Type B pancreatic cell (in vitro differentiated cells): ENCODE results near the gene EGLN3. TPM values are rescaled to one million over a fixed set of nuclear protein-coding genes. Genes with fewer than 3 reads are reported as not detected.

ENCODE experiments used
- DNase-seq: peaks from one replicate; pipeline ENCODE4 v3.0.0; 2021; ENCODE audit warnings: mixed read lengths; ENCODE audit not compliant: unreplicated experiment; ENCODE audit errors: extremely low spot score
- H3K27ac Mint-ChIP-seq: 2 replicates; pipeline ENCODE4 v1.8.0; 2021; ENCODE audit warnings: mild to moderate bottlenecking, mixed read lengths
- H3K27me3 Mint-ChIP-seq: 2 replicates; pipeline ENCODE4 v1.8.0; 2021; ENCODE audit warnings: mixed read lengths
- H3K36me3 Mint-ChIP-seq: 2 replicates; pipeline ENCODE4 v1.8.0; 2021; ENCODE audit warnings: mixed read lengths
- H3K4me1 Mint-ChIP-seq: one replicate; pipeline ENCODE4 v1.8.0; 2021; ENCODE audit warnings: mixed read lengths; ENCODE audit not compliant: unreplicated experiment
- H3K4me3 Mint-ChIP-seq: 2 replicates; pipeline ENCODE4 v1.8.0; 2021; ENCODE audit warnings: mild to moderate bottlenecking, mixed read lengths
- H3K9me3 Mint-ChIP-seq: 2 replicates; pipeline ENCODE4 v1.8.0; 2021; ENCODE audit warnings: mixed read lengths
- total RNA-seq: library from RNA; stranded (reverse); gene quantifications from 2 replicates; pipeline ENCODE4 v1.2.1, GENCODE V29; 2021; ENCODE audit warnings: low replicate concordance
- TF ChIP-seq, protein P1 (sequence below): fragments of 200-600 bp; sonication (generic); conservative IDR thresholded peaks from 2 replicates; pipeline ENCODE4 v1.5.0; 2021; ENCODE audit warnings: antibody characterized with exemption, mild to moderate bottlenecking

Gene EGLN3
- total RNA-seq, 1 donor from 2014 or later, result 13.6 TPM

DNA sequence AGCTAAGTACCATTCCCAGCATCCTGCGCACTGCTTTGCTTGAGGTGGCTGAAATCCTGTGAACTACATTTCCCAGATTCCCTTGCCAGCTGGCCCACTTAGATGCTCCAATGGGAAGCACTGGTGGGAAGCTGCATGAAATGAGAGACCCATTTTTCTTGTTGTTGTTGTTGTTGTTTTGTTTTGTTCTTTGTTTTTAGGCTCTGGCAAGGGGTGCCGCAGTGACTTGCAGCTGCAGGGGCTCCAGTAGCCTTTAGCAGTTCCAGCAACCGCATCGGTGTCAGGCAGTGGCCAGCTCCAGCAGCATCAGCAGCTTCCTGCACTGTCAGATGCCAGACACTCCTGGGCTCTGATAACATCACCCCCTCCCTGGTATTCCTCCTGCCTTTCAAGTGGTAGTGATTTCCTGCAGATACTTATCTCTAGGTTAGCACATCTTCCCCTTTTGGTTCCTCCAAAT is 8.8 kb upstream of the EGLN3 start:
- Mint-ChIP-seq H3K9me3 (peaks cover 5% of the 10 kb centered on the region), H3K4me1 (peaks cover 6% of the 10 kb centered on the region), H3K4me3 (no peak overlapping the region), H3K27ac (no peak overlapping the region), H3K36me3 (no peaks in the 10 kb centered on the region), H3K27me3 (peaks cover 8% of the 10 kb centered on the region)
- TF ChIP-seq, protein P1, sequence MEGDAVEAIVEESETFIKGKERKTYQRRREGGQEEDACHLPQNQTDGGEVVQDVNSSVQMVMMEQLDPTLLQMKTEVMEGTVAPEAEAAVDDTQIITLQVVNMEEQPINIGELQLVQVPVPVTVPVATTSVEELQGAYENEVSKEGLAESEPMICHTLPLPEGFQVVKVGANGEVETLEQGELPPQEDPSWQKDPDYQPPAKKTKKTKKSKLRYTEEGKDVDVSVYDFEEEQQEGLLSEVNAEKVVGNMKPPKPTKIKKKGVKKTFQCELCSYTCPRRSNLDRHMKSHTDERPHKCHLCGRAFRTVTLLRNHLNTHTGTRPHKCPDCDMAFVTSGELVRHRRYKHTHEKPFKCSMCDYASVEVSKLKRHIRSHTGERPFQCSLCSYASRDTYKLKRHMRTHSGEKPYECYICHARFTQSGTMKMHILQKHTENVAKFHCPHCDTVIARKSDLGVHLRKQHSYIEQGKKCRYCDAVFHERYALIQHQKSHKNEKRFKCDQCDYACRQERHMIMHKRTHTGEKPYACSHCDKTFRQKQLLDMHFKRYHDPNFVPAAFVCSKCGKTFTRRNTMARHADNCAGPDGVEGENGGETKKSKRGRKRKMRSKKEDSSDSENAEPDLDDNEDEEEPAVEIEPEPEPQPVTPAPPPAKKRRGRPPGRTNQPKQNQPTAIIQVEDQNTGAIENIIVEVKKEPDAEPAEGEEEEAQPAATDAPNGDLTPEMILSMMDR, result no peak
- DNase-seq, result no peak

DNA sequence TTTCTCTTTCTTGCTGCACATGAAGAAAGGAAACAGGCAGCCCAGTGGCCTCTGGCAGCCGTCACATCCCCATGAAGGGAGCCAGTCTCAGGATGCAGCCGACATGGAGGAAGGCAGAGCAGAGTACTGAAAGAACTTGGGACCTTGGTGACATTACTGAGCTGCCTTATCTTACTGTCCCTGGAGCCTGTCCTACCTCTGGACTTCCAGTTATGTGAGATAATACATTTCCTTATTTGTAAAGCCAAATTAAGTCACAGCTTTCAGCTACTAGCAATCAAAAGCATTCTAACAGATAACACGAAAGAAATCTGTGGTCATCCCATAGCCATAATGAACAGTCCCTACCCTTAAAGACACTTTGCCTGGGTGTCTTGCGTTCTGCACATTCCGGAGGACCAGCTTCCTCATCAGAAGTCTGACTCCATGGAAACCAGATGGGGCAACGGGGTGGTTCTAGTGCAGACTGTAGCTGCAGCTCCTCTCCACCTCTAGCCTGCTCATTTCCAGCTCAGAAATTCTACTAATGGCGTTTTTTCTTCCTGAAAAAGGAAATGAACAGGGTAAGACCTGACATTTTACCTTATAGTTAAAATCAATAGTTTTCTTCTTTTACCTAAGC is 7.8 kb upstream of the EGLN3 start:
- Mint-ChIP-seq H3K36me3 (no peaks in the 10 kb centered on the region), H3K27ac (no peak overlapping the region), H3K4me1 (no peaks in the 10 kb centered on the region), H3K27me3 (peaks cover 9% of the 10 kb centered on the region), H3K4me3 (no peak overlapping the region), H3K9me3 (peaks cover 5% of the 10 kb centered on the region)
- TF ChIP-seq, protein P1, result no peak
- no peak for DNase-seq

DNA sequence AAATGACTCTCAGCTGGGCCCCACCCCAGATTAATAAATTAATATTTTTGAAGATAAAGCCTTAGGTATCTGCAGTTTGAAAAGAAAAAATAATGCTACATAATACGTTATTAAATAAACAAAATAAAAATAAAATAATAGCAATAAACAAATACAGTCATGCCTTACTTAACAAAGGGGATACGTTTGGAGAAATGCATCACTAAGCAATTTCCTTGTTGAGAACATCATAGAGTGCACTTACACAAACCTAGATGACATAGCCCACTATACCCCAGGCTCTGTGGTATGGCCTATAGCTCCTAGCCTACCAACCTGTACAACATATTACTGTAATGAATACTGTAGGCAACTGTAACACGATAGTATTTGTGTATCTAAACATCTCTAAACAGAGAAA is 7.1 kb upstream of the EGLN3 start:
- H3K4me1 Mint-ChIP-seq, result no peaks in the 10 kb centered on the region
- DNase-seq, result no peak
- no peak overlapping the region for H3K4me3 Mint-ChIP-seq
- TF ChIP-seq, protein P1, result no peak
- no peak overlapping the region for H3K27ac Mint-ChIP-seq
- peaks cover 12% of the 10 kb centered on the region for H3K27me3 Mint-ChIP-seq
- peaks cover 5% of the 10 kb centered on the region for H3K9me3 Mint-ChIP-seq
- no peaks in the 10 kb centered on the region for H3K36me3 Mint-ChIP-seq

DNA sequence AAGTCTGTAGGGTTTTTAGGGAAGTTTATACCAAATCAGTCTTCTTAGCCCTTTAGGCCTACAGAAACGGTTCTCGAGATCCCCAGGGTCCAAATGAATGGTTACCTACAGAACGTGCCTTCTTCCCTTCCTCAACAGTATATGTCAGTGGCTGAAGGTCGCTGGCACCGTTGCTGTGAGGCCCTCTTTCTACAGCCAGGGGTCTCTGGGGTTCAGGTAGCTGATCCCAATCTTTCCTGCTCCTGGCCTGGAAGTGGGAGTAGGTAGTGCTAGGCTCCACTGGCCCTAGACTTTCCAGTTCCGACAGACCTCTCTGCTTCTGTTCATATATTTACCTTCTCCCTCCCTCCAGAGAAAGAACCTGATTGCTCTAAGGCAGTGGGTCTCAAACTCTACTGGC is 6.4 kb upstream of the EGLN3 start:
- H3K27me3 Mint-ChIP-seq, result peaks cover 18% of the 10 kb centered on the region
- TF ChIP-seq, protein P1, result no peak
- no peaks in the 10 kb centered on the region for H3K4me1 Mint-ChIP-seq
- no peak overlapping the region for H3K4me3 Mint-ChIP-seq
- no peak for DNase-seq
- peaks cover 3% of the 10 kb centered on the region for H3K9me3 Mint-ChIP-seq
- no peak overlapping the region for H3K27ac Mint-ChIP-seq
- H3K36me3 Mint-ChIP-seq, result no peaks in the 10 kb centered on the region

DNA sequence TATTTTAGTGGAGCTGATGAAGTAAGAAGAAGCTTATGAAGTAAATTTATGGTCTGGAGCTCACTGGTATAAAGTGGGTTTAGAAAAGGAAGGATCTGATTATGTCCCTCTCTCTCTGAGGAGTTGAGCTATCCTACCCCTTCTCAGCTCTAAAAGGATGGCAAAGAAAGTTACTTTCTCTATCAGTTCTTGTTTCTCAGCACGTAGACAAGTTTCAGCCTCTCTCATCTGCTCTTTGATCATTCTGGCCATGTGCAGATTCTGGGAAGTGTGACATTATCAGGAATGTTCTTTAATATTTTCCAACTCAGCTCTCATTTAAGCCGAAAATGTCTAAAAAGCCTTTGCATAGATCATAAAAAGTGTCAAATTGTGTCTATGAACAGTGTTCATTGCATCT is 5.8 kb upstream of the EGLN3 start:
- Mint-ChIP-seq H3K4me3 (no peak overlapping the region), H3K36me3 (no peaks in the 10 kb centered on the region)

More for the DNA sequence above, 5.8 kb upstream of the EGLN3 start:
- no peak for DNase-seq
- Mint-ChIP-seq H3K27ac (no peak overlapping the region), H3K4me1 (peaks cover 1% of the 10 kb centered on the region), H3K9me3 (no peaks in the 10 kb centered on the region), H3K27me3 (peaks cover 19% of the 10 kb centered on the region)
- TF ChIP-seq, protein P1, result no peak
